Stimulated activated naive CD8-positive, alpha-beta T cell treated with anti-CD3 and anti-CD28 coated beads, Interleukin-15, amount 100 ng/mL, for 72 hours (primary cell): ENCODE measurements around the gene SHE.
A peak's percentile ranks its signal among the peaks of the same experiment; 100 is the strongest.

ENCODE experiments used
- ATAC-seq: fragments of 150-1000 bp; cut with Tn5 transposase; 2 replicates; pipeline ENCODE4 v1.10.0; 2021; ENCODE audit warnings: mild to moderate bottlenecking, moderate library complexity
- DNase-seq, 2 donors: peaks; one replicate each; pipeline ENCODE4 v3.0.0; 2021 to 2022
- H3K27ac Mint-ChIP-seq, 2 donors: one replicate each; pipeline ENCODE4 v1.8.0; 2022; ENCODE audit warnings: mild to moderate bottlenecking in 2 of 2, mixed read lengths in 2 of 2, moderate library complexity in 2 of 2
- H3K27me3 Mint-ChIP-seq: one replicate; pipeline ENCODE4 v1.8.0; 2022; ENCODE audit warnings: mixed read lengths
- H3K4me1 Mint-ChIP-seq: one replicate; pipeline ENCODE4 v1.8.0; 2022; ENCODE audit warnings: mild to moderate bottlenecking, mixed read lengths
- H3K4me3 Mint-ChIP-seq, 2 donors: one replicate each; pipeline ENCODE4 v1.8.0; 2022; ENCODE audit warnings: mild to moderate bottlenecking in 2 of 2, mixed read lengths in 2 of 2, moderate library complexity in 1 of 2
- H3K9me3 Mint-ChIP-seq, 2 donors: one replicate each; pipeline ENCODE4 v1.8.0; 2022; ENCODE audit warnings: mixed read lengths in 2 of 2

The SHE gene

DNA sequence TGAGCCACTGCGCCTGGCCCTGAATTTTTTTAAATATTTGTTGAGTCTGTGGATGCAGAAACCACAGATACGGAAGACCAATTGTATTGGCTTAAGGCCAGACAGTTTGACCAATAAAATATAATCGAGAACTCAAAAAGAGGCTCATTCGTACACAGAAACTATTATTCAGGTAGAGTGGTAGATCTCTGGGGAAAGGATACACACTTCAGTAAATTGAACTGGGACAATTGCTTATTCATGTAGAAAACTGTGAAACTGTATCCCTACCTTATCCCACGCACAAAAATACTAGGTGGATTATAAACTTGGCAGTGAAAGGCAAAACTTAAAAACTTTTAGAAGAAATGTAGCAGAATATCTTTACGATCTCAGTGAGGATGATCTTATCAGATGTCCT is 25.0 kb upstream of the SHE start:
- no peaks in the 10 kb centered on the region for H3K9me3 Mint-ChIP-seq
- H3K4me1 Mint-ChIP-seq, result no peaks in the 10 kb centered on the region
- H3K27ac Mint-ChIP-seq, result no peak overlapping the region
- DNase-seq (no peak), ATAC-seq (no peak)
- no peak overlapping the region for H3K4me3 Mint-ChIP-seq
- no peaks in the 10 kb centered on the region for H3K27me3 Mint-ChIP-seq

DNA sequence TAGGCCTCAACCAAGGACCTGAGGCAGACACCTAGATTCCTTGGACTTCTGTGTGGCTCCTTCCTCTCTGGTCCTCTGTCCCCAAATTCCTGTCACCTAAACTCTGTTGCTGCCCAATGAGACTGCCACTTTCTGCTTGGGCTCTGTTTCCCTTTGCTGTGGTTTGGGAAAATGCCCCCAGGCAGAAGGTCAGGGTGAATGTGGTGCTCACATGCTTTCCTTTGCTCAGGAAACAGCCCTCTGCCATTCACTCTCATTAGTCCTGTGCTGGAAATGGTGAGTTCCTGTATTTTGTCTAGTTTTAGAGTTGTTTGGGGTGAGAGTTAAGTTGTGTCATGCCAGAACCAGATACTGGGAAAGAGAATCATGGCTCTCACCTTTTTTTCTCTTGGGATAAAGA is 22.7 kb upstream of the SHE start:
- DNase-seq, result no peak
- H3K9me3 Mint-ChIP-seq, result no peaks in the 10 kb centered on the region
- ATAC-seq, result no peak
- H3K27ac Mint-ChIP-seq, result no peak overlapping the region
- H3K4me1 Mint-ChIP-seq, result no peaks in the 10 kb centered on the region
- H3K4me3 Mint-ChIP-seq, result no peak overlapping the region
- no peaks in the 10 kb centered on the region for H3K27me3 Mint-ChIP-seq

DNA sequence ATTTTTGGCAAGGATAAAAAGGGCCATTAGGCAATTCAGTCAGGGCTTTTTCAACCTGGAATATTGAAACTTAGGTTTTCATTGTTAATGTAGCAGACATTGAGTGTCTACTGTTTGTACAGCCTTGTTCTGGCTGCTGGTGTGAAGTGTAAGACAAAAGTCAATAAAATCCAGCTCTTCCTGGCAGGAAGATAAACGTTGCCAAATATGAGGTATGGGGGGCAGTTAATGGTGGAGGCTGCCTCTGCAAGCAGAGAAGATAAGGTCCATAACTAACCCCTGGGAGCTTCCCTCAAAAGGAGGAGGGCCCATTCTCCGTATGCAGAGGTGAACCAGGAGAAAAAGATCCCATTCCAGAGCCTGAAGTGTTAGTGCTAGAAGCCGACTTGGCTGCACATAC is 19.5 kb upstream of the SHE start:
- no peak overlapping the region for H3K4me3 Mint-ChIP-seq
- no peaks in the 10 kb centered on the region for H3K4me1 Mint-ChIP-seq
- no peak for DNase-seq
- no peak overlapping the region for H3K27ac Mint-ChIP-seq
- H3K27me3 Mint-ChIP-seq, result no peaks in the 10 kb centered on the region
- no peaks in the 10 kb centered on the region for H3K9me3 Mint-ChIP-seq
- ATAC-seq, result no peak

DNA sequence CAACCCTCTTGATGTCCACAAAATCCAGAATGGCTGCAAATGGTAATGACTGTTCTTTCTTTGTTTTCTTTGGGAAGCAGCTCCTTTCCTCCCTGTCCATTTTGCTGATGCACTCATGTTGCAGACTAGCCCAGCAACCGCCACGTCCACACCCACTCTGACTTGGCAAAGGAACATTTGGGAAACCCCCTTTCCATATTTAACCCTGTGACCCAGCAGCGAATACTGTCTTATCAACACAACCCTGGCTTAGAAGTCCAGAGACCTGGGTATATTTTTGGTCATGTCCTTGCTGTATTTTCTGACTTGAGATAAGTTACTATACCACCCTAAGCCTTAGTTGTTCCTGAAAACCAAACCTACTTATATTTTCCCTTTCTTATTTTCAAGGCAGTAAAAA is 18.1 kb upstream of the SHE start:
- H3K9me3 Mint-ChIP-seq, result no peaks in the 10 kb centered on the region
- H3K4me1 Mint-ChIP-seq, result no peaks in the 10 kb centered on the region
- H3K27ac Mint-ChIP-seq, result no peak overlapping the region
- no peak overlapping the region for H3K4me3 Mint-ChIP-seq
- no peak for DNase-seq
- ATAC-seq, result no peak
- H3K27me3 Mint-ChIP-seq, result no peaks in the 10 kb centered on the region

DNA sequence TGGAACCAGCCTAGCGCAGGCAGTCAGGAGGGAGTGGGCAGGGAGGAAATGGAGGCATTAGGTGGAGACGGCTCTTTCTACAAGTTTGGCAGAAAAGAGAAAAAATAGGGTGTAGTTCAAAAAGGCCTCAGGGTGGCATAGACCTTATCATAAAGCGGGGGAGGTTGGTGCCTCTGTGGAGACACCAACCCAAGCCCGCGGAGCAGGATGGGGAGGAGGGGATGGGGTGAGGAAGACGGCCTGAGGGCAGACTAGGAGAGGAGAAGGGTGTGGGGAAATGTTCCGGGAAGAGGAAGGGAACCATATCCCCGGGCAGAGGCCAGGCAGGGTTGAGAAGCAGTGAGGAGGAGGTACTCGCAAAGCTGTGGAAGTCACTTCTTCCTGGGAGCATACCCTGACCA is 17.4 kb upstream of the SHE start:
- no peak overlapping the region for H3K27ac Mint-ChIP-seq
- no peak for ATAC-seq

DNA sequence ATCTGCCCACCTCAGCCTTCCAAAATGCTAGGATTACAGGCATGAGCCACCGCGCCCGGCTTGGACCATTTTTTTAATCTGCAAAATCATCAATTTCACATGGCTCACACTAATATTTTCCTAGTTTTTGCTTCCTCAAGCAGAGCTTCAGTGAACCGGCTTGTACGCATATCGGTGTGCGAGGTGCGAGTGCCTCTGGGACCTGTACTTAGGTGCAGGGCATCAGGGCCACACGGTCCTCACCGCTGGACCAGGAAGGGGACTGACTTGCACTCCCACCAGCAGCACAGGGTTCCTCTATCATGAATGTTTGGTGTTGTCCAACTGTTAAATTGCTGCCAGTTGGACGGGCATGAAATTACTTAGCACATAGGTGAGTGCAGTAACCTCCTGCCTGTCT is 15.4 kb upstream of the SHE start:
- H3K27me3 Mint-ChIP-seq, result peaks cover 5% of the 10 kb centered on the region

More for the DNA sequence above, 17.4 kb upstream of the SHE start:
- Mint-ChIP-seq H3K9me3 (no peaks in the 10 kb centered on the region), H3K27me3 (no peaks in the 10 kb centered on the region), H3K4me3 (no peak overlapping the region), H3K4me1 (no peaks in the 10 kb centered on the region)
- DNase-seq, result no peak

DNA sequence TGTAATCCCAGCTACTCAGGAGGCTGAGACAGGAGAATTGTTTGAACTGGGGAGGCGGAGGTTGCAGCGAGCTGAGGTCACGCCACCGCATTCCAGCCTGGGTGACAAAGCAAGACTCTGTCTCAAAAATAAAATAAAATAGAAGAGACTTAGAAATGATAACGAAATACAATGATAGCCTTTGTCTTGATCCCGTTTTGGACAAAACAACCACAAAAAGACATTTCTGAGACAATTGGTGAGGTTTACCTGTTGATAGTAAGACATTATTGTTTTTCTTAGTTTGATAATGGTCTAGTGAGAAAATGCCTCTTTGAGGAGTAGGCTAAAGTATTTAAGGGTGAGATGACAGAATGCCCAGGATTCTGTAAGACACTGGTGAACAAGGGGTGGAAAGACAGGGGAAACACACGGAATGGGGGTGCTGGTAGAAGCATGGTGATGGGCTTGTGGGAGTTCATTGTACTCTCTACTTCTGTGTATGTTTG is 11.9 kb upstream of the SHE start:
- no peak for ATAC-seq
- no peak overlapping the region for H3K4me3 Mint-ChIP-seq
- peaks cover 17% of the 10 kb centered on the region for H3K27me3 Mint-ChIP-seq
- no peak for DNase-seq
- no peaks in the 10 kb centered on the region for H3K4me1 Mint-ChIP-seq
- no peaks in the 10 kb centered on the region for H3K9me3 Mint-ChIP-seq
- H3K27ac Mint-ChIP-seq, result no peak overlapping the region

More for the DNA sequence above, 15.4 kb upstream of the SHE start:
- H3K4me3 Mint-ChIP-seq, result no peak overlapping the region
- ATAC-seq, result no peak
- H3K9me3 Mint-ChIP-seq, result no peaks in the 10 kb centered on the region
- no peak for DNase-seq
- H3K27ac Mint-ChIP-seq, result no peak overlapping the region
- H3K4me1 Mint-ChIP-seq, result no peaks in the 10 kb centered on the region

DNA sequence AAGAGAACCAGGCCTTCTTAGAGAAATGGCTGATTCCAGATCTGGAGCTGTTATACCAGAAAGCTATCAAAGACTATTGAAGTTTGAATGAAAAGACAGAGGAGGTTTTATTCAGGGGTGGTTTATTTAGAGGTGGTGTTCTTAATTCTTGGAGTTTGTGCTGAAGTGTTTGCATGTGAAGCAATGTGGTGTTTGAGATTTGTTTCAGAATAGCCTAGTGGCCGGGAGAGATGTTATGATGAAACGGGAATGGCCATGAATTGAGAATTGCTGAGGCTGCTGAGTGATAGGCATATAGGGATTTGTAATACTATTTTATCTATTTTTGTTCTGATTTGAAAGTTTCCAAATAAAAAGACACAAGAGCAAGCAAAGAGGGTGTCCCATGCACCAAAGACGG is 10.5 kb upstream of the SHE start:
- no peak for ATAC-seq
- Mint-ChIP-seq H3K4me1 (no peaks in the 10 kb centered on the region), H3K27me3 (peaks cover 28% of the 10 kb centered on the region), H3K9me3 (no peaks in the 10 kb centered on the region), H3K27ac (no peak overlapping the region), H3K4me3 (no peak overlapping the region)
- no peak for DNase-seq

DNA sequence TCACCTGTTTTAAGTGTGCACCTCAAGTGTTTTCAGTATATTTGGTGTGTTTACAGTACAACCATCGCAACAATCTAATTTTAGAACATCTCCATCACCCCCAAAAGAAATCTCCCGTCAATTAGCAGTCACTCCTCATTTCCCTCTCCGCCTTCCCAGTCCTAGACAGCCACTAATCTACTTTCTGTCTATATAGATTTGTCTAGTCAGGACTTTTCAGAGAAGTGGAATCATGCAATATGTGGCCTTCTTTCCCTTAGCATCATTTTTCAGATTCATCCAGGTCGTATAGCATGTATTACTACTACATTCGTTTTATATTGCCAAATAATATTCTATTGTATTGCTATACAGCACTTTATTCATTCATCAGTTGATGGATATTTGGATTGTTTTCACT is 1.7 kb upstream of the SHE start:
- Mint-ChIP-seq H3K27ac (no peak overlapping the region), H3K4me3 (no peak overlapping the region), H3K4me1 (peaks cover 16% of the 10 kb centered on the region), H3K27me3 (peaks cover 88% of the 10 kb centered on the region), H3K9me3 (no peaks in the 10 kb centered on the region)
- DNase-seq (no peak), ATAC-seq (no peak)

DNA sequence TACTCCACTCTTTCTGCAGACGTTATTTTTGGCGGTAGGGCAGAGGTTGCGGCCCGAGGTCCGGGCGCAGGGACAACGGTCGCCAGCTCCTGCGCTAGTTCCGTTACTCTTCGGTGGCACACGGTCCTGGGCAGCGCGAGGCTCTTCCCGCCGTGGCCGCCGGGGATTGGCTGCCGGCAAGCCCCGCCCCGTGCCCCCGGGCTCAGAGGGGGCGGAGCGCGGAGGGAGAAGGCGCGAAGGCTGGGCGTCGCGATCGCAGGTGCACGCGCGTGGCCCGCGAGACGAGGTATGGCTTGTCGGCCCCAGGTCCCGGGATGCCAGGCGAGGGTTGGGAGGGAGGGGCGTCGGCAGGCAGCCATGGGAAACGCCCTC is 518 bp upstream of the SHE start:
- Mint-ChIP-seq H3K27me3 (peaks cover 78% of the 10 kb centered on the region), H3K9me3 (no peaks in the 10 kb centered on the region), H3K4me1 (peaks cover 16% of the 10 kb centered on the region), H3K27ac (no peak overlapping the region), H3K4me3 (peak overlapping the region; percentile 68 to 72)
- DNase-seq (no peak), ATAC-seq (peak; percentile 26)

DNA sequence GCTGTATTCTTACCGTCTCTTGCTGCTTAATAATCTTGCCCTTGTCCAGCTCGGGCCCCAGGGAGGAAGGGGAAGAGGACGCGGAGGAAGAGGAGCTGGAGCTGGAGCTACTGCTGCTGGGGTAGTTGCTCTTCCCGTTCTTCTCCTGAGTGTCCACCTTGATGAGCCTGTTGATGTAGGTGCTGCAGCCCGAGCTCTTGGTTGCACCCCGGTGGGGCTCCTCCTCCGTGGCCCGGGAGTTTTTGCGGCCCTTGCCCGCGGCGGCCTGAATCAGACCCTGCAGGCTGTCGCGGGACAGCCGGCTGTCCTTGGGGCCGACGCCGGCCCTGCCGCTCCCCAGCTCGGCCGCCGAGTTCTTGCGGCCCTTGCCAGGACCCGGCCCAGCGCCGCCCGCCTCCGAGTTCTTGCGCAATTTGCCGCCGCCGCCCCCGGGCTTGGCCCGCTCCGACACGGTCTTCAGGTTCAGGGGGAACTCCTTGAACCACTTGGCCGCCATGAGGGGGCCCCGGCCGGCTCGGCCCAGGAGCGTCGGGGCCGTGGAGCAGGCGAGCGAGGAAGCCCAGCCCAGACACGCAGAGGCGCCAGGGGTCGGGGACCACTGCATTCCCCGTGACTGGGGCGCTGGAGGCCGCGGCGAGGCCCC is 668 bp downstream of the SHE start:
- peak overlapping the region; percentile 60 to 70 for H3K4me3 Mint-ChIP-seq
- peaks cover 67% of the 10 kb centered on the region for H3K27me3 Mint-ChIP-seq
- H3K4me1 Mint-ChIP-seq, result peaks cover 25% of the 10 kb centered on the region
- peak in 1 of 2 donors; percentile 10 for DNase-seq
- ATAC-seq, result peak; percentile 44
- H3K27ac Mint-ChIP-seq, result no peak overlapping the region
- no peaks in the 10 kb centered on the region for H3K9me3 Mint-ChIP-seq

DNA sequence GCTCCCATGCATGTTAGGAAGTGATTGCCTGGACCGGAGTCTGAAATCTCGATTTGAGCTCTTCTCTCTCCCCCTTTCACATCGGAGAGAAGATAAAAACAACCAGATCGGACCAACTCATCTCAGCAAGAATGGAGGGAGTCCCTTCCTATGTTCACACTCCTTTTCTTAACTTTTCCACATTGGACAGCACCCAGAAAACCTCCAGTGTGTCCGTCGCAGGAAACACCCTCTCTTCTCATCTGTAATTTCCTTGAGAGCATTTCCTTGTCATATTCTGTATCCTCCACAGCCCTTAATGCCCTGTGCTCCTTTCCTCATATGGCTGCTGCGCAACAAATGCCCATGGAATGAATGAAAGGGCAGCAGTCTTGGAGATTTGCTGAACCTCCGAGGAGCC is 1.7 kb downstream of the SHE start:
- ATAC-seq (no peak), DNase-seq (no peak)
- H3K9me3 Mint-ChIP-seq, result no peaks in the 10 kb centered on the region
- peaks cover 57% of the 10 kb centered on the region for H3K27me3 Mint-ChIP-seq
- no peak overlapping the region for H3K4me3 Mint-ChIP-seq
- peaks cover 28% of the 10 kb centered on the region for H3K4me1 Mint-ChIP-seq
- no peak overlapping the region for H3K27ac Mint-ChIP-seq

DNA sequence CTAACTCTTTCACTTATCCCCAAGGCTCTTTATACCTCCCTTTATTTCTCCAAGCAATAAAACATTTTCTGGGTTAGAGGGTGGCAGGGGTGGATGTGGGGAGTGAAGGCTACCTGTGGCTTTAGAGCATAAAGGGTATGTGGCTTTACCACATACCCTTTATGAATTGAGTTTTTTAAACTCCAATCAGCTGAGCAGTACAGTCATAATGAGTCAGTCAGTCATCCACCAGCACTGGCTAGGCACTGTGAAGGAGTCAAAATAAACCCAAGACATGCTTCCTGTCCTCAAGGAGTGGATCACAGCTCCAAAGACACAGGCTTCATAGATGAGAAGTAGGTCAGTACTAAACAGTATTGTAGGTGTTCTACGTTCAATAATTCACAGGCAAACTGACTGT is 2.8 kb downstream of the SHE start:
- ATAC-seq (peak; percentile 79), DNase-seq (no peak)
- no peak overlapping the region for H3K4me3 Mint-ChIP-seq
- H3K9me3 Mint-ChIP-seq, result no peaks in the 10 kb centered on the region
- peaks cover 28% of the 10 kb centered on the region for H3K4me1 Mint-ChIP-seq
- H3K27me3 Mint-ChIP-seq, result peaks cover 46% of the 10 kb centered on the region
- no peak overlapping the region for H3K27ac Mint-ChIP-seq

DNA sequence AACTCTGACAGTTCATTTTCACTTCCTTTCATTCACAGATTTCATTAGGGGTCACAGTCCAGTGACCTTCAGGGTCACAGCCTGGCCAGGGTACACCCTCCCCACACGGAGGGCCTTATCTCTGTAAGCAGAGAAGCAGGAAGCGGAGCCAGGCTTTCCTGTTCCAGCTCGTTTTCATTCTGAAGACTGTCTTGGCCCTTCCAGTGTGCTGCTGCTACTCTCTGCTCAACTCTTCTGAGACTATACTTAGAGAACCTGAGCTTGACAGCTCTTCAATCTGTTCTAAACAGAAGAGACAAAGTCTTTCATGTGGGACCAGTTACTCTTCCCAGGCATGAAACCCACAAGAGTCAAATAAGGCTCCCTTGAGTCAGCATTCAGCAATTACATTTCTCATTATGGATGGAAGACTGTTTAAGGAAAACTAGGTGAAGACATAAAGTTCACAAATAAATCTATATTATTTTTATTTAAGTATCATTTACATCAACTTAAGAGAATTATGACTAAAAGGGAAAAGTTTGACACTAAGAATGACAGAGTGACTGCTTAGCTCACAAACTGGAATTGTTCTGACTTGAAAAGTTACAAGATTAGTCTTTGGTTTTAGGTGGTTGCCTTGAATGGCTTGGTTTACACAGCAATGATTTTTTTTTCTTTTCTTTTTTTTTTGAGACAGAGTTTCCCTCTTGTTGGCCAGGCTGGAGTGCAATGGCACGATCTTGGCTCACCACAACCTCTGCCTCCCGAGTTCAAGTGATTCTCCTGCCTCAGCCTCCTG is 5.0 kb downstream of the SHE start:
- ATAC-seq, result no peak
- Mint-ChIP-seq H3K27me3 (peaks cover 23% of the 10 kb centered on the region), H3K27ac (peak overlapping the region in 1 of 2 donors; percentile 35), H3K4me3 (peak overlapping the region; percentile 23 to 45), H3K9me3 (no peaks in the 10 kb centered on the region), H3K4me1 (peaks cover 44% of the 10 kb centered on the region)
- DNase-seq, result no peak

DNA sequence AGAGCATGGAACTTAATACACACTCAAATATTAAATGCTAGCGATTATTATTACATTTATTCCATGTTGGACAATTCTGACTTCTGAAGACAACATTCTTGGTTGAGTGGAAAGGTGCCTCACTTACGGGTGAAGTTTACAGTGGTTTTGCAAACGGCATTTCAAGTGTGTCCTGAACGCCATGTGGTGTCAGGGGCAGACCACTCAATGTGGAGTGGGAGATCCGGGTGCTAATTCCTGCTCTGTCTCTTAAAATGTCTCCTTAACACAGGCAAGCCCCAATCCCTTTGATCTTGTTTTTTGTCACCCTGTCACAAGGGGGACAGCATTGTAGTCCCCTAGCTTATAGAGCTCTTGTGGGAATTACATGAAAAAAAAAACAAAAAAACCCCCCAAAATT is 5.8 kb downstream of the SHE start:
- ATAC-seq, result no peak
- peaks cover 49% of the 10 kb centered on the region for H3K4me1 Mint-ChIP-seq
- H3K27ac Mint-ChIP-seq, result no peak overlapping the region
- no peak for DNase-seq
- peaks cover 27% of the 10 kb centered on the region for H3K27me3 Mint-ChIP-seq
- H3K9me3 Mint-ChIP-seq, result no peaks in the 10 kb centered on the region
- H3K4me3 Mint-ChIP-seq, result no peak overlapping the region

DNA sequence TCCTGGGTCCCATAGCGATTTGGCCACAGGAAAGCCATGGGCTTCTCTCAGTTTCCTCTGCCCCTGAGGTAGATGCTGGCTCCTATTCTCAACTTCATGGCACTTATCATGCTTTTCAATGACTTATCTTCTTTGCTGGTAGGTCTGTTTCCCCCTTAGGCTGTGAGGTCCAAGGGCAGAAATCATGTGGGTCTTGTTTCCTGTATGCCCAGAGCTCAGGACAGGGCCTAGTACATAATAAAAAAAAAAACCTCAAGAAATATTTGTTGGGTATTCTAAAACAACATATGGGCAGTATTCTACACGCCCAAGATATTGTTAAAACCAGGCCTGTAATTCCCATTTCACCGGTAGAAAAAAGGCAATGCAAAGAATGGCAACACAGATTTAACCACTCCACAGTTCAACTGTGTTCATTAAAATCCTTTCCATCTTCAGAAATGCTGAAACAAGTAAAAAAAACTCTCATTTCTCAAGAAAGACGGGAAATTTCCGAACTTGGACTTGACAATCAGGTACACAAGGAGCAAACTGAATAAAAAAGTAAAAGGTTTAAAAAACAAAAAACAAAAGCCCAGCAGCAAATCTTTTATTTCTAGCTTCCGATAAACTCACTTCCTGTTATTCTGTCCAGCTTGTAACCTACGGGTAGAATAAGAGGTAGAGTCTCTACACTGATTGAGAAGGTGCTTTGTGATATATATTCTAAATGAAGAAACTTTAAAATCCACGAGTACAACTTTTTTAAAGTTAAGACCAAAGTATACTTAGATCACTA is 6.5 kb downstream of the SHE start:
- Mint-ChIP-seq H3K27ac (peak overlapping the region in 1 of 2 donors; percentile 11), H3K4me3 (no peak overlapping the region), H3K9me3 (no peaks in the 10 kb centered on the region), H3K4me1 (peaks cover 45% of the 10 kb centered on the region), H3K27me3 (peaks cover 24% of the 10 kb centered on the region)
- no peak for ATAC-seq
- DNase-seq, result no peak
